Suppressor macrophage treated with lipopolysaccharide for 4 hours (primary cell): ENCODE measurements around the gene GTPBP4.

Experiments
- DNase-seq: peaks from one replicate; pipeline ENCODE4 v3.0.0-alpha.2; 2020

GTPBP4 gene

DNA sequence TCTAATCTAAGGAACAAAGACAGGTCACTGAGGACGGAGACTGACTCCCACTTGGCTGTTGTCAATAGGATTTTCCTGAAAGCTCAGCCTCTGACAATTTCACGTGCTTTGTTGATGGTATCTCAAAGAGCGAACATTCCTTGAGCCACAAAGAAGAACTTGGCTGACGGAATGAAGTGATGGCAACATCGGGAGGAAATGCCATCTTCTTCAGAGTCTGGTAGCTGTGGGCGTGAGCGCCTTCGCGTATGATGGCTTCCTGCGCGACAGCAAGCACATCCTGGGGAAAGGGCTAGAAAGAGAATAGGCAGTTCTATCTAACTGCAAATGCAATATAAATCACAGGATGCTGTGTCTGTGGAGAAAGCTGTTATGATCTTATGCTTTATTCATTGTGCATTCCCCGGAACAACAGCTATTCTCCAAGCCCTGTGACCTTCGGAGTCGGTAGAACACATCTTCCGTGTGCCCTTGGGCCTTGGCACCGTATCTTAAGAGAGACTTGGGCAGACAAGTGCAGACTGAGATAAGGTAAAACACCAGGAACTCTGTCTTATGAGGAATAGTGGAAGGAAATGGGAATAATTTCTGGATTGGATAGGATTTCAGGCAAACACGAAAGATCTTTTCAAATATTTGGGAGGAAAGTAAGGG, 19.6 kb upstream of the GTPBP4 start:
- DNase-seq = no peak

- DNase-seq = no peak
Measured at GRCh38 chr10:969473-970150, 18.6 kb upstream of the GTPBP4 start.

DNA sequence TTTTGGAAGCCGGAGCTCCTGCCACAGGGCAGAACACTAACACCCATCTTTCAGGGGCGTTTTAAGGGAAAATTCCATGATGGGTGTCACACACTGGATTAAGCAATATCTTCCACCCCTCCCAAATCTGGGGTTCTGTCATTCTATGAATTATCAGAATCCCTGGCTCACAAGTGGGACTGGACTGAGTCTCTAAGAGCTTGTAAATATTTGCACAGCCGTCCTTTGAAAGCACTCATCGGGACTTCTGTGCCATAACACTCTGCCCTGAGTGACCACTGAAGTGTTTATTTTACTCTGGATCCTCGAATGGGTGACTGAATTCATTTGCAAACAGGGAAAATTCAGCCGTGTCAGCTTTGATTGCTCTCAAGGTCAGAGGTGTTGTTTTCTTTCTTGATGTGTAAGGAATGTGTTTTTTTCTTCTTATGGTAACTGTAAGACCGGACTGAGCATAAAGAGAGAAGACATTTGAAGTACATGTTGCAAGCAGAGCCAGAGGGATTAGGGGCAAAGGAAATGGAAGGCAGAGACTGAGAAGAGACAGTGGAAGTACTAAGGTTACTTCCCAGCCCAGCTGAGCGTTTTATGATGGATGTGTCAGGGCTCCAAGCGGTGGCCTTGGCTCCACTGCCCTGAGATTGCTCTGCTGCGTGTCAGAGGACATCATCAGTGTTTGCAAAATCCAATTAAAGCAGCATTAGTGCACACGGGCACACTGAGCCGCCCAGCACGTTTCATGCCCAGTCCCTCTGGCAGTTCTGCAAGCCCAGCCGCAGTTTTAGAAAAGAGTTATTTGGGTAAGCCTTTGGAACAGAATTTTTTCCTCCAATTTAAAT, 17.7 kb upstream of the GTPBP4 start:
- DNase-seq = no peak

DNA sequence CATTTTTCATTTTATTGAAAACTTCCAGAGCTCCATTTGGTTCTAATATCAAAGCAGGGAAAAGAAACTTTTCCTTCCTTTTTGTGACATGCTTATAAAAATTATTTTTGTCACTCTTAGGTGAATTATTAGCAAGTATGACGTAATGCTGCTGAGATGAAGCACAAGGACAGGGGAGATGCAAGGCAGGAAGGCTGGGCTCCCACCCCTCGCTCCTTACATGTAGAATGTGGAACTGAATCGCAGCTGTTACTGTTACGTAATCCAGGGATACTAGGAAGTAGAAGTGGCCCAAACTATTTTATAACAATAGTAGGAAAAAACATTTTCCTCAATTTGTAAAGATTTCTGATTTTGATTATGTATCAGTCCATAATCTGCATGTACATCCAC, 17.1 kb upstream of the GTPBP4 start:
- peak; percentile 70 for DNase-seq

GRCh38 chr10:971613-972012, 16.6 kb upstream of the GTPBP4 start:
- no peak for DNase-seq

DNA sequence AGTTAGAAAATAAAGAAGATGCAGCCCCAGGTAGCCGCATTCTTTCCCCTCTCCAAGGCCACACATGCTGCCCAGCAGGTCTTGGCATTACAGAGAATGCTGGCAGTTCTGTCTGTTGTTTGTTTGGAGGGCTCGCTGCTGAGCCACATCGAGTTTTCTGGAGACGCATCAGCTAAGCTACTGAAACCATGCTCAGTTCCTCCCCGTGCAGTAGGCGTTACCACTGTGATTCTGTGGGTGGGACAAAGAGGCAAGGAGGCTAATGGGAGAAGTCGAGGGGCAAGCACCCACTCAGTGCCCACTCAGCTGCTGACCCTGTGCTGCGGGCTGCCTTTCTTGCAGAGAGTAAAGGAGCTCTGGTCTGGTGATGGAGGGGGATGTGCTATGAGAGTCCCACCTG, 15.5 kb upstream of the GTPBP4 start:
- no peak for DNase-seq

- DNase-seq = no peak
Measured at GRCh38 chr10:974038-974784, 14.0 kb upstream of the GTPBP4 start.

- DNase-seq = no peak
Measured at GRCh38 chr10:974785-975074, 13.5 kb upstream of the GTPBP4 start.

GRCh38 chr10:976316-976715, 11.9 kb upstream of the GTPBP4 start:
- DNase-seq = no peak

DNA sequence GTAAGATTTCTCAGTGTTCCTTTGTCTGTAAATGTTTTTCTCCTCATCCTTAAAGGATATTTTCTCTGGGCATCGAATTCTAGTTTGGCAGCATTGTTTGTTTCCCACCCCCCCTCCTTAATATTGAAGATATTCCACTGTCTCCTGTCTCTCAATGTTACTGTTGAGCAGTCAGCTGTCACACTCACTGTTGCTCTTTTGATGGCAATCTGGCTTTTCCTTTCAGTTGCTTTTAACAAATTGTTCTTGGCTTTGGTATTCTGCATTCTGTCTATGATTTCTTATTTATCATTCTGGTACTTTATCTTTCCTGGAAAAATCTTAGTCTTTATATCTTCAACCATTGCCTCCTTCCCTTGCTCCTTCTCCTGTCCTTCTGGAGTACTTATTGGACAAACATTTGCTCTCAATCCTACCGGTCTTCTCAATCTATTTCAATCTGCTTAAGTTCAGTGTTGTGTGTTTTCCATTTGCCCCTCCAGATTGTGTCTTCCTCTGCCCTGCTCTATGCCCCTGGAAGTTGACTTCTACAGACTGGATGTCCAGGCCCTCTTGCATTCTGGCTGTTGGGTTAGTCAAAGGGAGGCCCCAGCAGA, 9.3 kb upstream of the GTPBP4 start:
- DNase-seq = no peak

GRCh38 chr10:980468-981093, 7.7 kb upstream of the GTPBP4 start:
- no peak for DNase-seq

GRCh38 chr10:983401-983800, 4.8 kb upstream of the GTPBP4 start:
- no peak for DNase-seq

DNA sequence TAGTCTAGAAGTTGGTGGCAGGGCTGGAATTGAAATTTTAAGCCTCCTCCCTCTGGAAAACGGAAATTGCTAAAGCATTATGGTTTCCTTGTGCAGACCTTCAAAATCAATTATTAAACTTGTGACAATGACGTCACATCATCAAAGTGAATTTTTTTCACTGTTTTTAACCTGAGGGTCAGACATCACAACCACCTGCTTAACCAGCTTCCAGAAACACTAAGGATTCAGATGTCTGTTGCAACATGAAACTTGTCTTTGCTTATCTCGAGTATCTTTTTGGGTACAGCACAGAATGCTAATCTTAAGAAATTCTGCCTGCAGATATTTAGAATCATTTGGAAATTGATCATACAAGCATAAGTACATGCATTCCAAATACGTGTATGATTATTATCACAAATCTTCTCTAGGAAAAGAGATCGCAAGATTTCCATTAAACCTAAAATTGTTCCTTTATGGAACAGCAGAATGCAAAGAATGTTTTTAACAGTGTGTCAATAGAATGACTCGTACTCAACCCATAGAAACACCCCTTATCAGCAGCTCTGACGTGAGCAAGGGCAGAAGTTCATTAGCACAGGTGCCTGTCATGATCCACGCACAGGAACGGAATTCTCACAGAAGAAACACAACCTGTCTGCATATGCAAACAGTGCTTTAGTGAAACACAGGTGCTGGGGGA, 4.1 kb upstream of the GTPBP4 start:
- no peak for DNase-seq

- no peak for DNase-seq
Measured at GRCh38 chr10:985361-985760, 2.9 kb upstream of the GTPBP4 start.

GRCh38 chr10:986137-986825, 2.0 kb upstream of the GTPBP4 start:
- no peak for DNase-seq

DNA sequence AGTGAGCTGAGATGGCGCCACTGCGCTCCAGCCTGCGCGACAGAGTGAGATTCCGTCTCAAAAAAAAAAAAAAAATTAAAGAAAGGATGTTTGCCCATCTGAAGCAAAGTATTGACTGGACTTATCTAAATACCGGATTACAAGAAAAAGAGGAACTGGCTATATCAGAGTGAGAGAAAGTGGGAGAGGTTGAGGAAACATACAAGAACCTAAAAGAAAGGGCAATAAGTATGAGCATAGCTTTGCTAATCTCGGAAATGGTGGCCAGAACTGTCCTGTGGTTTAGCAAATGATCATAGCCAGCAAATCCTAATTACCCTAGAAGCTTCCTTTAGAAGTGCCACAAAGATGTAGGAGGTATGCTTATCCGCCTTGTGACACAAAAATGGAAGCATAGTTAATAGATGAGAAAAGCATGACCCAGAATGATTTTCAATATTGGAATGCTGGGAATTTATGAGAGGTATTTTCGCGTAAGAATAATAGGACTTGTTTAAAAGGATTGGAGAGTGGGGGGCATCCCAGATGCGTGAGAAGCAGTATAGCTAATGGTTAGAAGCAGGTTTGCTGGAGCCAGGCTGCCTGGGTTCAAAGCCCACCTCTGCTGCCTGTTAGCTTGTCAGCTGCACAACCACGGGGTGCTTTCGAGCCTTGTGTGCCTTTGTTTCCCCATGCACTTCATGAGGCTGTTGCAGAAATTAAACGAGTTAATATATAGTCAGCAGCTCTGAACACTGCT, 1.2 kb upstream of the GTPBP4 start:
- DNase-seq = peak; percentile 33

DNA sequence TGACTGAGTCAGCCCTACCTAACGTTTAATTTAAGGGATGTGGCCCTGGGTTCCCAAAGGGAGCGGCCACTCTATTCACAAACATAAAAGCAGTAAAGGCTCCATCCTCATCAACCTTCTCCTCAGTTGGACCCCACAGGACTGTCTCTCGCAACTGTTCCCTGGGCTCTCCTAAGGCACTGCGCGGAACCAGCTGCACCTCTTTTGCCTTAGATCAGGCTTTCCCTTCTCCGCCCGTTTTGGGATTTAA, 689 bp upstream of the GTPBP4 start:
- DNase-seq = no peak

DNA sequence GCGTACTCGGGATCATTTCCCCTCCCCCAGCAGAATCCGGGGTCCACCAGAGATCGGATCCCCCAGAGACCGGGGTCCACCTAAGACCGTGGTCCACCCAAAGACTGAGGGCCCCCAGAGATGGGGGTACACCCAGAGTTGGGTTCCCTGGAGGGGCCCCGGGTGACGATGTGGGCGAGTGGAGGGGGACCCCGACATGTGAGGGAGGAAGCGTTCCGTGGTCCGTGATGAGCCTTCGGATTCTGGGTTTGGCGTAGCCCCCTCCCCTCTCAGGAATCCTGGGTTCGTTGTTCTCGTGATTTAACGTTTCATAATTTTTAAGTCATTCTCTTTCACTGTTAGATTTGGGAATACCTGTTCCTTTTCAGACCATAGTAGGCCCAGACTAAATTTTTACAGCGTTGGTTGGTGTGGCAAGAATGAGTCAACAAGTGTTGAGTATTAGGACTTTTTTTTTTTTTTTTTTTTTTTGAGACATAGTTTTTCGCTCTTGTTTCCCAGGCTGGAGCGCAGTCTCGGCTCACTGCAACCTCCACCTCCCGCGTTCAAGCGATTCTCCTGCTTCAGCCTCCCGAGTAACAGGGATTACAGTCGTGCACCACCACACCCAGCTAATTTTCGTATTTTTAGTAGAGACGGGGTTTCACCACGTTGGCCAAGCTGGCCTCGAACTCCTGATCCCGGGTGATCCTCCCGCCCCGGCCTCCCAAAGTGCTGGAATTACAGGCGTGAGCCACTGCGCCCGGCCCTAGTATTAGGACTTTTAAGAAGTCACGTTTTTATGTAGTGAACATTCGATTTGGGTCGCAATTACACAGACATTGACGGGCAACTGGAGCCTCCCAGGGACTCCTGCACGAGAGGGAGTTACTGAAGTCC, 672 bp downstream of the GTPBP4 start:
- peak; percentile 42 for DNase-seq

DNA sequence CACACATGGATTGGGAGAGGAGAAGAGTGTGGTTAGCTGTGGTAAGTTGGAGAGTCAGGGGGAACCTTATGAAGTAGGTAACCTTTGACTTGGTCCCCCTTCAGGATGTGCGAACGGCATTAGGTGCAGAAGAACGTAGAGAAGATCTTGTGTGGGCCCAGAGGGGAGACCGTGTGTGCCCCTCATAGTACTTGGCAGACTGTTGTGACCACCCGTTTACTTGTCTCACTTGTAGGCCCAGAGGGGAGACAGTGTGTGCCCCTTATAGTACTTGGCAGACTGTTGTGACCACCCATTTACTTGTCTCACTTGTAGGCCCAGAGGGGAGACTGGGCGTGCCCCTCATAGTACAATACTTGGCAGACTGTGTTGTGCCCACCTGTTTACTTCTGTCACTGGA, 2.6 kb downstream of the GTPBP4 start:
- no peak for DNase-seq

- peak; percentile 68 for DNase-seq
Measured at GRCh38 chr10:992467-992866, 4.2 kb downstream of the GTPBP4 start.
